WTC11 (cell line): ENCODE measurements around the gene PGGT1B. TPM values are rescaled to one million over a fixed set of nuclear protein-coding genes. Genes with fewer than 3 reads are reported as not detected.
A peak's percentile ranks its signal among the peaks of the same experiment; 100 is the strongest.

Source experiments
- ATAC-seq: fragments of 200-7000 bp; cut with Tn5 transposase; 2 replicates; pipeline ENCODE4 v1.10.0; 2021; ENCODE audit warnings: mild to moderate bottlenecking, moderate library complexity
- CTCF ChIA-PET: fragments of 300-600 bp; sonication (Branson Sonifier 250); formaldehyde crosslinking; loops from one replicate; lab custom pipeline; 2021; ENCODE audit warnings: antibody characterized with exemption; lab: Charles Lee
- POLR2A ChIA-PET: fragments of 350-600 bp; sonication (Branson Sonifier 250); formaldehyde crosslinking; loops from one replicate; lab custom pipeline; 2021; ENCODE audit warnings: antibody characterized with exemption; lab: Charles Lee
- DNase-seq: peaks from one replicate; pipeline ENCODE4 v3.0.0; 2021; ENCODE audit warnings: low spot score
- H3K27ac Mint-ChIP-seq: 2 replicates; pipeline ENCODE4 v1.8.0; 2021; ENCODE audit warnings: mixed read lengths
- H3K27me3 Mint-ChIP-seq: 2 replicates; pipeline ENCODE4 v1.8.0; 2021; ENCODE audit warnings: low read depth, mild to moderate bottlenecking, moderate library complexity, mixed read lengths
- H3K36me3 Mint-ChIP-seq: 2 replicates; pipeline ENCODE4 v1.8.0; 2021; ENCODE audit warnings: mixed read lengths
- H3K4me1 Mint-ChIP-seq: 2 replicates; pipeline ENCODE4 v1.8.0; 2022; ENCODE audit warnings: mixed read lengths
- H3K4me3 Mint-ChIP-seq: 2 replicates; pipeline ENCODE4 v1.8.0; 2021; ENCODE audit warnings: mild to moderate bottlenecking, moderate library complexity, mixed read lengths
- H3K9me3 Mint-ChIP-seq: 2 replicates; pipeline ENCODE4 v1.8.0; 2021; ENCODE audit warnings: mixed read lengths
- ATF1 ChIP-seq: sonication (generic); formaldehyde crosslinking; IDR thresholded peaks from 2 replicates; pipeline ENCODE4 v1.8.1; 2023; ENCODE audit warnings: mild to moderate bottlenecking, moderate library complexity, missing genetic modification reagents
- CBFB ChIP-seq: sonication (generic); formaldehyde crosslinking; IDR thresholded peaks from 2 replicates; pipeline ENCODE4 v1.8.1; 2022; ENCODE audit warnings: mild to moderate bottlenecking, low read depth, missing genetic modification reagents
- CREB1 ChIP-seq: sonication (generic); formaldehyde crosslinking; IDR thresholded peaks from 2 replicates; pipeline ENCODE4 v1.8.0; 2023; ENCODE audit warnings: mild to moderate bottlenecking, missing genetic modification reagents
- ELF4 ChIP-seq: sonication (generic); formaldehyde crosslinking; IDR thresholded peaks from 2 replicates; pipeline ENCODE4 v1.8.1; 2022; ENCODE audit warnings: low read depth, mild to moderate bottlenecking, moderate library complexity, missing genetic modification reagents
- ESRRA ChIP-seq: sonication (generic); formaldehyde crosslinking; IDR thresholded peaks from 2 replicates; pipeline ENCODE4 v1.8.1; 2022; ENCODE audit warnings: mild to moderate bottlenecking, missing genetic modification reagents, borderline replicate concordance
- JAZF1 ChIP-seq: fragments of 250-450 bp; sonication (Bioruptor Pico); IDR thresholded peaks from 2 replicates; pipeline ENCODE4 v1.9.0; 2021; ENCODE audit warnings: moderate library complexity, mild to moderate bottlenecking, inconsistent platforms
- MYBL2 ChIP-seq: sonication (generic); formaldehyde crosslinking; IDR thresholded peaks from 2 replicates; pipeline ENCODE4 v1.8.1; 2023; ENCODE audit warnings: mild to moderate bottlenecking, moderate library complexity, missing genetic modification reagents
- NFE2L1 ChIP-seq: sonication (generic); formaldehyde crosslinking; IDR thresholded peaks from 2 replicates; pipeline ENCODE4 v1.8.1; 2023; ENCODE audit warnings: missing genetic modification reagents
- NFYB ChIP-seq: sonication (generic); formaldehyde crosslinking; conservative IDR thresholded peaks from 2 replicates; pipeline ENCODE4 v1.8.0; 2022; ENCODE audit warnings: low read depth, missing genetic modification reagents
- NR1H2 ChIP-seq: sonication (generic); formaldehyde crosslinking; IDR thresholded peaks from 2 replicates; pipeline ENCODE4 v1.9.0; 2021; ENCODE audit warnings: mild to moderate bottlenecking, moderate library complexity, missing genetic modification reagents
- SMAD4 ChIP-seq: sonication (generic); formaldehyde crosslinking; IDR thresholded peaks from 2 replicates; pipeline ENCODE4 v1.8.0; 2022; ENCODE audit warnings: mild to moderate bottlenecking, missing genetic modification reagents
- SP1 ChIP-seq: sonication (generic); formaldehyde crosslinking; conservative IDR thresholded peaks from 2 replicates; pipeline ENCODE4 v1.8.1; 2022; ENCODE audit warnings: missing genetic modification reagents
- TP53 ChIP-seq: sonication (generic); formaldehyde crosslinking; IDR thresholded peaks from 2 replicates; pipeline ENCODE4 v1.8.1; 2023; ENCODE audit warnings: mild to moderate bottlenecking, missing genetic modification reagents
- ZNF232 ChIP-seq: sonication (generic); formaldehyde crosslinking; IDR thresholded peaks from 2 replicates; pipeline ENCODE4 v1.8.0; 2022; ENCODE audit warnings: mild to moderate bottlenecking, missing genetic modification reagents
- ZNF263 ChIP-seq: sonication (generic); formaldehyde crosslinking; IDR thresholded peaks from 2 replicates; pipeline ENCODE4 v1.8.1; 2022; ENCODE audit warnings: low read depth, mild to moderate bottlenecking, moderate library complexity, missing genetic modification reagents
- total RNA-seq: library from RNA; stranded (reverse); gene quantifications from 3 replicates; pipeline ENCODE4 v1.2.3, GENCODE V29; 2021
- TF ChIP-seq, protein P1 (sequence below): sonication (generic); formaldehyde crosslinking; IDR thresholded peaks from 2 replicates; pipeline ENCODE4 v1.8.0; 2022; ENCODE audit warnings: mild to moderate bottlenecking, missing genetic modification reagents
- TF ChIP-seq, protein P2 (sequence below): fragments of 250-450 bp; sonication (Bioruptor Pico); IDR thresholded peaks from 2 replicates; pipeline ENCODE4 v1.9.0; 2021; ENCODE audit warnings: mild to moderate bottlenecking
- TF ChIP-seq, protein P3 (sequence below): fragments of 250-450 bp; sonication (Bioruptor Pico); IDR thresholded peaks from 2 replicates; pipeline ENCODE4 v1.9.0; 2021; ENCODE audit warnings: moderate library complexity, mild to moderate bottlenecking, inconsistent platforms, borderline replicate concordance
- TF ChIP-seq, protein P4 (sequence below): sonication (generic); formaldehyde crosslinking; IDR thresholded peaks from 2 replicates; pipeline ENCODE4 v1.8.1; 2023; ENCODE audit warnings: mild to moderate bottlenecking, missing genetic modification reagents, moderate library complexity
- TF ChIP-seq, protein P5 (sequence below): sonication (generic); formaldehyde crosslinking; IDR thresholded peaks from 2 replicates; pipeline ENCODE4 v1.8.0; 2022; ENCODE audit warnings: mild to moderate bottlenecking, missing genetic modification reagents

The PGGT1B gene
- total RNA-seq, 1 experiment from 2014 or later: 43.0 TPM

DNA sequence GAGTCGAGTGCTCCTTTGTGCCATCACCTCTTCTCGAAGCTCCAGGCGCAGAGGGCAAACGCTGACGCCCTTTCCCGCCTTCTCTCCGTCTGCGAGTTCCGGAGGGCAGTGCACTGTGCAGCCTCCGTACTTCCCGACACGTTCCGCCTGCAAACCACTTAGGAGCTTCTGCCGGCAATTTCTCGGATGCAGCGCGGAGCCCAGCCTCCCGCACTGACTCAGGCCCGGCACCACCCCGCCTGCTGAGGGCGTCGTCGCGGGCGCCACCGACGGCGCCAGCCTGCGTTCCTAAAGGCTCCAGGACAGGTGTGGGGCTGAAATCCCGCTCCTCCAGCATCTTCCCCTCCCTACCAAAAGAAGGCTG is 83.7 kb downstream of the PGGT1B start (continued):
- TF ChIP-seq ZNF263 (CRISPR knock-in tag) (no peak), ZNF232 (CRISPR knock-in tag) (no peak), JAZF1 (CRISPR knock-in tag) (no peak), NFE2L1 (no peak), CBFB (CRISPR knock-in tag) (no peak), NR1H2 (CRISPR knock-in tag) (no peak)
- TF ChIP-seq, protein P1, sequence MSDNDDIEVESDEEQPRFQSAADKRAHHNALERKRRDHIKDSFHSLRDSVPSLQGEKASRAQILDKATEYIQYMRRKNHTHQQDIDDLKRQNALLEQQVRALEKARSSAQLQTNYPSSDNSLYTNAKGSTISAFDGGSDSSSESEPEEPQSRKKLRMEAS (CRISPR knock-in tag): peak; percentile 82
- TF ChIP-seq, protein P2, sequence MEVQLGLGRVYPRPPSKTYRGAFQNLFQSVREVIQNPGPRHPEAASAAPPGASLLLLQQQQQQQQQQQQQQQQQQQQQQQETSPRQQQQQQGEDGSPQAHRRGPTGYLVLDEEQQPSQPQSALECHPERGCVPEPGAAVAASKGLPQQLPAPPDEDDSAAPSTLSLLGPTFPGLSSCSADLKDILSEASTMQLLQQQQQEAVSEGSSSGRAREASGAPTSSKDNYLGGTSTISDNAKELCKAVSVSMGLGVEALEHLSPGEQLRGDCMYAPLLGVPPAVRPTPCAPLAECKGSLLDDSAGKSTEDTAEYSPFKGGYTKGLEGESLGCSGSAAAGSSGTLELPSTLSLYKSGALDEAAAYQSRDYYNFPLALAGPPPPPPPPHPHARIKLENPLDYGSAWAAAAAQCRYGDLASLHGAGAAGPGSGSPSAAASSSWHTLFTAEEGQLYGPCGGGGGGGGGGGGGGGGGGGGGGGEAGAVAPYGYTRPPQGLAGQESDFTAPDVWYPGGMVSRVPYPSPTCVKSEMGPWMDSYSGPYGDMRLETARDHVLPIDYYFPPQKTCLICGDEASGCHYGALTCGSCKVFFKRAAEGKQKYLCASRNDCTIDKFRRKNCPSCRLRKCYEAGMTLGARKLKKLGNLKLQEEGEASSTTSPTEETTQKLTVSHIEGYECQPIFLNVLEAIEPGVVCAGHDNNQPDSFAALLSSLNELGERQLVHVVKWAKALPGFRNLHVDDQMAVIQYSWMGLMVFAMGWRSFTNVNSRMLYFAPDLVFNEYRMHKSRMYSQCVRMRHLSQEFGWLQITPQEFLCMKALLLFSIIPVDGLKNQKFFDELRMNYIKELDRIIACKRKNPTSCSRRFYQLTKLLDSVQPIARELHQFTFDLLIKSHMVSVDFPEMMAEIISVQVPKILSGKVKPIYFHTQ (CRISPR knock-in tag): no peak

DNA sequence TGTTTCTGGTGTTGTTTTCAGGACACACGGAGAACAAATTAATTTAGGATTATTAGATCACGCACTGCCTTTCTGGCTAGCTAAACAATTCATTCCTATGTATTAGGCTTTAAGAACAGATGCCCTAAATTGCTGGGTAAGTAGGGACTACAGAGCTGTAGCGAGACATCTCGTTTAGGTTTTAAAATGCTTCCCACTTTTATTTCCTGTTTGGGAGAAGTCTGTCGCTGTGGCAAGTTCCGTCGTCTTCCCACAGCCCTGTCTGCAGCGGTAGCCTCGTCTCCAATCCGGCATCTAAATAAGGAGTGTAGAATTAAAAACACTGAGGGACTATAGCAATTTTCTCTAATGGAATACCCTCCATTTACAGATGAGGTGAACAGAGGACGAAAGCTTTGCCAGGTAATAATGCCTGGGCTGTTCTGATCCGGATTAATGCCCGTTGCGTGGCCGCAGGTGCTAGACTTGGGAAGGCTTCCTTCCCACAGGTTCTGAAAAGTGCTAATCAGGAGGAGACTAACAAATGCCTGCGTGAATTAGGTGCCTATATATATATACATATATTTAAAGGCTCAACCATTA is 91.7 kb downstream of the PGGT1B start:
- Mint-ChIP-seq H3K4me3 (peak overlapping the region; percentile 85), H3K9me3 (peaks cover 25% of the 10 kb centered on the region), H3K27me3 (peaks cover 55% of the 10 kb centered on the region), H3K4me1 (peaks cover 14% of the 10 kb centered on the region), H3K36me3 (peaks cover 29% of the 10 kb centered on the region), H3K27ac (no peak overlapping the region)
- ChIA-PET CTCF (interaction anchor here (1.0 to 1.4 kb wide), 2 partner anchors 8 to 73 kb away, joined by 3 read pairs; no protein-coding TSS in a partner anchor), POLR2A (interaction anchor here (3.2 kb wide), 1 partner anchor 9 kb away, joined by 27 read pairs; no protein-coding TSS in a partner anchor)
- TF ChIP-seq ELF4 (CRISPR knock-in tag) (no peak), MYBL2 (CRISPR knock-in tag) (no peak), NFYB (CRISPR knock-in tag) (no peak), ESRRA (CRISPR knock-in tag) (0 out of 2 replicates have a peak, but pooled peaks have one; percentile 1)
- DNase-seq (no peak), ATAC-seq (no peak)

DNA sequence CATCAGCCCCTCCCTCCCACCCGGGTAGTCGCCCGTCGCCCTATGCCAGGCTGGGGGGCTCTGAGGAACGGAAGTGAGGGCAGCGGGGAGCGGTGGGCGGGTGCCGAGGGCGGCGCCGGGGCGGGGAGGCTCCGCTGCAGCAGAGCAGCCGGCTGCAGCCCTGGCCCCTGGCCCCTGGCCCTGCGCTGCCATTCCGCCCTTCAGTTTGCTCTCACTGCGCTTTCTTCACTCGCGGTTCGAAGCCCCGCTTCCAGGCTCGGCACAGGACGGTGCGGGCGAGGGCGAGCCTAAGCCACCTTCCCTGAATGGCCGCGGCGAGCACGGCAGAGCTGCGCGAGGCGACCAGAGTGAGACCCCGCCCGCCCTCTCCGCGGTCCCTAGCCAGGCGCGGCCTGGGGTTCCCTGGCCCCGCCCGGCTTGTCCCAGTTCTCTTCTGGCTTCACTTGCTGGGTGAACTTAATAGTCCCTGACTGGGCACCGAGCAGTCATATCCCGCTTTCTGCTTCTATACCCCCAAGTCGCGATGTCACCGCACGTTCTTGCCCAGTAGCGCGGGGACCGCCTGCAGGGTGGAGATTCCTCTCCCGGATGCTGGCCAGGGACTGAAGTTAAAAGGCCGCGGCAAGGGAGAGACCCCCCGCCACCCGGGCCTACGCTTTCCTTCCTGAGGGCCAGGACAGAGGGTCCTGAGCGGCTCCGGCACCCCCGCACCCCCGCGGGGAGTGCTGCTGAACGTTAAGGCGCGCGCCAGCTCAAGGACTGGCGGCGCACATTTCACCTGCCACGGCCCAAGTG is 92.3 kb downstream of the PGGT1B start:
- Mint-ChIP-seq H3K27ac (no peak overlapping the region), H3K4me1 (peaks cover 14% of the 10 kb centered on the region), H3K36me3 (peaks cover 36% of the 10 kb centered on the region), H3K4me3 (peak overlapping the region; percentile 85), H3K27me3 (peaks cover 55% of the 10 kb centered on the region), H3K9me3 (peaks cover 29% of the 10 kb centered on the region)
- POLR2A ChIA-PET: interaction anchor here (0.9 to 3.2 kb wide), 5 partner anchors 10 to 199 kb away, joined by 3 to 27 read pairs (median 4); partner anchors contain the start of gene CCDC112
- CTCF ChIA-PET: interaction anchor here (1.0 to 1.4 kb wide), 4 partner anchors 9 to 101 kb away, joined by 3 to 6 read pairs (median 3); no protein-coding TSS in a partner anchor
- peak; percentile 62 for DNase-seq
- peak; percentile 72 for ATAC-seq
- TF ChIP-seq SP1 (peak; percentile 61; the same call in 1 of the 2 replicates), TP53 (CRISPR knock-in tag) (no peak), CREB1 (CRISPR knock-in tag) (no peak), ESRRA (CRISPR knock-in tag) (0 out of 2 replicates have a peak, but pooled peaks have one; percentile 25), NFE2L1 (0 out of 2 replicates have a peak, but pooled peaks have one; percentile 25), ATF1 (CRISPR knock-in tag) (no peak), SMAD4 (CRISPR knock-in tag) (no peak), ZNF232 (CRISPR knock-in tag) (no peak)
- TF ChIP-seq, protein P3, sequence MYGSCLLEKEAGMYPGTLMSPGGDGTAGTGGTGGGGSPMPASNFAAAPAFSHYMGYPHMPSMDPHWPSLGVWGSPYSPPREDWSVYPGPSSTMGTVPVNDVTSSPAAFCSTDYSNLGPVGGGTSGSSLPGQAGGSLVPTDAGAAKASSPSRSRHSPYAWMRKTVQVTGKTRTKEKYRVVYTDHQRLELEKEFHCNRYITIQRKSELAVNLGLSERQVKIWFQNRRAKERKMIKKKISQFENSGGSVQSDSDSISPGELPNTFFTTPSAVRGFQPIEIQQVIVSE (CRISPR knock-in tag): no peak
- TF ChIP-seq, protein P4, sequence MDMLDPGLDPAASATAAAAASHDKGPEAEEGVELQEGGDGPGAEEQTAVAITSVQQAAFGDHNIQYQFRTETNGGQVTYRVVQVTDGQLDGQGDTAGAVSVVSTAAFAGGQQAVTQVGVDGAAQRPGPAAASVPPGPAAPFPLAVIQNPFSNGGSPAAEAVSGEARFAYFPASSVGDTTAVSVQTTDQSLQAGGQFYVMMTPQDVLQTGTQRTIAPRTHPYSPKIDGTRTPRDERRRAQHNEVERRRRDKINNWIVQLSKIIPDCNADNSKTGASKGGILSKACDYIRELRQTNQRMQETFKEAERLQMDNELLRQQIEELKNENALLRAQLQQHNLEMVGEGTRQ (CRISPR knock-in tag): no peak
- TF ChIP-seq, protein P5, sequence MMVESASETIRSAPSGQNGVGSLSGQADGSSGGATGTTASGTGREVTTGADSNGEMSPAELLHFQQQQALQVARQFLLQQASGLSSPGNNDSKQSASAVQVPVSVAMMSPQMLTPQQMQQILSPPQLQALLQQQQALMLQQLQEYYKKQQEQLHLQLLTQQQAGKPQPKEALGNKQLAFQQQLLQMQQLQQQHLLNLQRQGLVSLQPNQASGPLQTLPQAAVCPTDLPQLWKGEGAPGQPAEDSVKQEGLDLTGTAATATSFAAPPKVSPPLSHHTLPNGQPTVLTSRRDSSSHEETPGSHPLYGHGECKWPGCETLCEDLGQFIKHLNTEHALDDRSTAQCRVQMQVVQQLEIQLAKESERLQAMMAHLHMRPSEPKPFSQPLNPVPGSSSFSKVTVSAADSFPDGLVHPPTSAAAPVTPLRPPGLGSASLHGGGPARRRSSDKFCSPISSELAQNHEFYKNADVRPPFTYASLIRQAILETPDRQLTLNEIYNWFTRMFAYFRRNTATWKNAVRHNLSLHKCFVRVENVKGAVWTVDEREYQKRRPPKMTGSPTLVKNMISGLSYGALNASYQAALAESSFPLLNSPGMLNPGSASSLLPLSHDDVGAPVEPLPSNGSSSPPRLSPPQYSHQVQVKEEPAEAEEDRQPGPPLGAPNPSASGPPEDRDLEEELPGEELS (CRISPR knock-in tag): no peak
- TF ChIP-seq, protein P2 (CRISPR knock-in tag): no peak
